CD4-positive, alpha-beta T cell treated with Interleukin-17A for 4 hours (primary cell): ENCODE measurements around the gene EEA1.
"Not testable (repeated sequence)": the region's sequence is repeated elsewhere in the genome, so short reads cannot be mapped to it uniquely, and the experiment has no call there.

Source experiments
- DNase-seq: peaks from one replicate; pipeline ENCODE4 v3.0.0-alpha.2; 2020; ENCODE audit warnings: mixed read lengths

The EEA1 gene

DNA sequence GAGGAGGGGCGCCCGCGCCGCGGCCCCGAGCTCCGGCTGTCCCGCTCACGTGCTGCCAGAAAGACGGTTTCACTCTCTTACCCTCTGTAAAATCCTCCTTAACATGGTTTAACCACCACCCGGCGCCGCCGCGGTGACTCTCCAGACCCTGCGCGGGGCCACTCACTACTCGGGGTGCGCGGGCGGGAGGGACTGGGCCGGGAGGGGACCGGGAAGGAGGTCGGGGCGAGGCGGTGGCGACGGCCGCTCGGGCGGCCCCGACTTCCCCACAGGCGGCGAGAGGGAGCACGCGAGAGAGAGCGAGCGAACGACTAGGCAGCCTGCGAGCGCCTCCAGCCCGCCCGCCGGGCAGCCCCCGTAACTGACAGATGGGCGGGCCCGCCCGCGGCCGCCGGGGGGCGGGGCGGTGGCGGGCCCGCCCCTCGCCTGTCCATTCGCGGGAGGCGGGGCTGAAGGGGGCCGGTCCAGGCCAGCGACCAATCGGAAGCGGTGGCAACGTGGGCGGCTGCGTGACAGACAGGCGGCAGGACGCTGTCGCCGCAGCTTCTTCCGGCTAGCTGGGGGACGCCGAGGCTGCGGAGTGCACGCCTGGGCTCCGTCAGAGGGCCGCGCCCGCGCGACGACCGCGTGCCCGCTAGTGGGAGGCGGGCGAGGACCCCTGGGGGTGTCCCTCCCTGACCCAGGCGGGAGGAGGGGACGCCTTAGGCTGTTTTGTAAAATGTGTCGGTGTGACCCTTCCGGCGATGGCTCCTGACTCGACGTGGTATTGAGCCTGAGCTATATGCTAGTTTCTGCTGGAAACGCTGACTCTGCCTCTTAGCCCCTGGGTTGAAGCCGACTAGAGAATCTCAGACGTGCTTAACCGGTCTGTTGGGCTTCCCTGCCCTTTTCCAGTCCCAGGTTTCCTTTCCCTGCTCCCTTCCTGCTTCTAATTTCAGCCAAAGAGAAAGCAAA is at the start of gene EEA1:
EEA1 (minus strand) TSS at position 334 of the 954 bp plus-strand sequence; CDS start at position 105, 229 bp downstream.
- peak; percentile 97 for DNase-seq

DNA sequence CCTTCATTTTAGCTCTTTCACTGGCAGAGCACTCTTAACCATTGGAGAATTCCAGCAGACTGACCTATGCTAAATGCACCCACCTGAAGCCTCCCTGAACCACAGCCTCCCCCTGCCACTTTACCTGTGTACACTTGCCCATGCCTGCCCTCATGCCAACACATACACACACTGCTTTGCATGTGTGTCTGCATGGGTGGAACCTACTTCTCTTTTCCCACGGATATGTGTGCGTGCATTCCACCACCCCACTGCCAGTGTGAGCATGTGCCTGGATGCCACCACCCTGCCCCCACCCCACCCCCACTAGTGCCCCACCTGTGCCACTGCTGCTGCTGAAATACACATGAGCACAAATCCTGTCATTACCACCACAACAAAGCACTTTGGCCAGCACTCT is 49.5 kb upstream of the EEA1 start:
- DNase-seq, result no peak

DNA sequence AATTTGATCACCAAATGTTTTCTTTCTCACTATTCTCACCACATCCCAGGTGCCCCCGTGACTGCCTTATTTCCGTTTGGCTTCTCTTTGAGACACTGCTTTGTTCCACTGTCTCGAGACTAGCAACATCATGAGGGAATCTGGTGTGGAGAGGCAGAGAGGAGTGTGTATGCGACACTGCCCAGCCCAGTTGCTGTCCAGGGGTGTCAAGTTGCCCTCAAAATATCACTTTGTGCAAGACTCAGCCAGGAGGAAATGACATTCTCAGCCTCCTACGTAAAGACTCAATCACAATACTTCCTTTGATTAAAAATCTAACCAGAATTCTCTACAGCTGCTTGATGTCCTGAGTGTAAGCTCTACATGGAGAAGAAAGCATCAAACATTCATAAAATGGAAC is 48.2 kb upstream of the EEA1 start:
- DNase-seq, result peak; percentile 14

DNA sequence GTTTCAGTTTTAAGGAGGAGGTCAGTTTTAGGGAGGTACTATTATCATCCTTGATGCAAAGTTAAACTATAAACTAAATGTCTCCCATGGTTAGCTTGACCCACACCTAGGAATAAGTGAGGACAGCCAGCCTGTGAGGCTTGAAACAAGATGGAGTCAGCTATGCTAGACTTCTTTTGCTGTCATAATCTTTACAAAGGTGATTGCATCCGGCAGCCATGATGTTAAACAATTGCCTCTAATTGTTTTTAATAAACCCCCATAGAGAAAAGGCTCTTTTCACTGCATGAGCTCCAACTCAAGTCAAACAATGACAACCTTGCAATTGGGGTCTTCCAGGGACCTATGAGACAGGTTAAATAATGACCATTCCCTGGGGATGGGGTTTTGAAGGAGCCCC is 45.7 kb upstream of the EEA1 start:
- no peak for DNase-seq

DNA sequence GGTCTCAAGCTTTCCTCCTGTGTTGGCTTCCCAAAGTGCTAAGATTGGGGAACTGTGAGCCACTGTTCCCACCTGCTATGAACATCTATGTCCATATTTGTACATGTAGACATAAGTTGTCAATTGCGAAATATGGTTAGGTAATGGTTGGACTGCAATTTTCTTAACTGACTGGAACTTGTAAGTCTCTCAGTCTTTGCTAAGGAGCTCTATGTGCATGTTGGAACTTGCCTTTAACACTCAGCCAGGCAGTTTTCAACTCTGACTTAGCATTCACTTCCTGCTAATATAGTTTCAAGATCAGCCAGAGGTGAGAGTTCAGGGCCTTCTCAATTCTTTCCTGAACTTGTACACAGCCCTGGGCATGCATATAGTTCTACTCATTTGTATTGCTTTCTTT is 44.5 kb upstream of the EEA1 start:
- DNase-seq, result no peak

DNA sequence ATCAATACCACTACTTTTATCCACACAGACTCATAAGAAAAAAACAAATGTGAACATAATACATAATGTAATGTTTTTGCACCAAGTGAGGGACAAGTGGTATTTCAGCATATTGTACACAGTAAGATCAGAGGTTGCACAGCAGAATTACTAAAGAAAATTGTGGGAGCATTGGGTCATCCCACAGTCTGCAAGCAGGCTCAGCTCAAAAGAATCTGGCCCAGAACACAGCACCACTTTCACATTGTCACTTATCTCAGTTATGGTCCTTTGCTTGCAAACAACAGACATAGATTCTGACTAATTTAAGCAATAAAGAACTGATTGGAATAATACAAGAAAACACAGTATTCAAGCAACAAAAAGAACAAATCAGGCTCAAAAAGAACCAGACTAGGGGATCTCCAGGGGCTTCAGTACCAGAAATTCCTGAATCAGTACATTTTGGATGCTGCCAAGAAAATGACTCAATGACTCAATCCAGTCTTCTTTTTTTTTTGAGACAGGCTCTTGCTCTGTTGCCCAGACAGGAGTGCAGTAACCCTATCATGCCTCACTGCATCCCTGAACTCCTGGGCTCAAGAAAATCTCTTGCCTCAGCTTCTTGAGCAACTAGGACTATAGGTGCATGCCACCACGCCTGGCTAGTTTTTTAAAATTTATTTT is 42.9 kb upstream of the EEA1 start:
- DNase-seq, result no peak

DNA sequence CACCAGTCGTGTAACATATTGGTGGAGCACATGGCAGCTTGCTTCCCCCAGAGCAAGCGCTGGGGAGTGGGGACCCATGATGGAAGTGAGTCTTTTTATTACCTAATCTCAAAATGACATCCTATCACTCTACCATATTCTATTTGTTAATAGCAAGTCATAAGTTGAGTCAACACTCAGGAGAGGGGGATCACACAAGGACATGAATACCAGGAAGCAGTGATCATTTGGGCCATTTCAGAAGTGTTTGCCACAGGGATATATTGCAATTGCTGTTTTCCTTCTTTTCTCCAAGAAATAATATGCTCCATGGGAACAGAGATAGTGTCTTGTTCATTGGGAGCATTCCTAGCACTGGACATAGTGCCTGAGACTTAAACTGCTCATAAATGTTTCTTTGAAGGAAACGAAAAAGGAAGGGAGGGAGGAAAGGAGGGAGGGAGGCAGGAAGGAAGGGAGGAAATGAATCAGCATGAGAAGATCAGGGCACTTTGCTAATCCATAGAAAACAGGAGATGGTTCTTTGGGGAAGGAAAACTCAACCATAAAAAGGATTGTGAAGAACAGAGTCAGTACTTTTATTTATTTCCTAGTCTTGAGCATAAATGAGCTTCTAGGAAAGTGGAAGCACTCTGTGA is 39.2 kb upstream of the EEA1 start:
- DNase-seq, result no peak

DNA sequence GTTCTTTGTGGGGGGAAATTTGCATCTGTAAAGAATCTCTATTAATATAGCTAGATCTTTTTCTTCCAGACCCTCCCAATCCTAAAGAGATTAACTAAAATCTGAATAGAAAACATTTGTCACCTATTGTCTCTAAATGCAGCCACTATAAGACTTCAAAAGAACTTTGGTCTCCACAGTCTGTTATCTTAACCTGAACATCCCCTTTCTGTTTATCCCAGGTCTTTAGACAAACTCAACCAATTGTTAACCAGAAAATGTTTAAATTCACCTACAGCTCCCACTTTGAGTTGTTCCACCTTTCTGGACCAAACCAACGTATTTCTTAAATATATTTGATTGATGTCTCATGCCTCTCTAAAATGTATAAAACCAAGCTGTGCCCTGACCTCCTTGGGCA is 35.3 kb upstream of the EEA1 start:
- DNase-seq, result not testable (repeated sequence)

DNA sequence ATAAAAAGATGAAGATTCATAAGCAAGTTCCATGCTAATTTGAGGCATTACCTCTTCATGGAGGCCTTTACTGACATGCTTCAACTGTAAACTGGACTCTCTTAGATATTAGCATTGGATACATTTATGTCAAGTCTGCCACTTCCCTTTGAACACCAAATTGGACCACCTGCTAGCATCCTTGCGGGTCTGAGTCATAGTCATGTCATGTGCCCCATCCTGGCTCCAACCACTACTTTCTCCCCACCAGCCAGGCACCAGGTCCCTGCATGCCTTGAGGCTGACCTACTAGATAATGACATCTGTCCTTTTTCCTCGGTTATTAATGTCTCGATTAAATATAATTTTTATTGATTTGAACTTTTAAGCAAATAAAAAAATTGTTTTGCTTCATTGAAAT is 32.9 kb upstream of the EEA1 start:
- no peak for DNase-seq

DNA sequence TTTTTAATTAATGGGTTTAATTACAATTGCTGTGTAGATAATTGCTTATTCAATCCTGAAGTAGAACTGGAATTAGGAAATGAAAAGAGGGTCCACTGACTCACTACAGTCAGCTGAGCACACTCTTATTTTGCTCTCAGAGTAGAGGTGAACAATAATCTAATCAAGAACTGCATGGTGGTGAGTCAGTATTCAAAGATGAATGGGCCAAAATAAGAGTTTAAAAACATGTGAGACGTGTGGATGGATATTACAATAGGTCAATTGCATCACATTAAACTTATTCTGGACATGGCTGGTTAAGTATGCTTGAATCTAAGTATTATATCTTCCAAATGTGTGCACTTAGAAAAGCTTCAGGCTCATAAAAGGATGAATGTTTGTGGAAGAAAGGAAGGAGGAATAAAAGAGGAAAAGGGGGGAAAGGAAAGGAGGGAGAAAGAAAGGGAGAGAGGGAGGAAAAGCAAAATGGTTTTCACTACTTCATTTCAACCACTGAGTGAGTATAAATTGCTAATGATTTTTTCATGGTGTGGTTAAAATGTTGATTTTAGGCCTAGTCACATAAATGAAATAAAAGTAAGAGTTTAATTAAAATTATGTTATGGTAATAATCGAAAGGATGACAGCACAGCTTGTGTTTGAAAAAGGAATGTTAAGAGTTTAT is 27.0 kb upstream of the EEA1 start:
- DNase-seq, result no peak

DNA sequence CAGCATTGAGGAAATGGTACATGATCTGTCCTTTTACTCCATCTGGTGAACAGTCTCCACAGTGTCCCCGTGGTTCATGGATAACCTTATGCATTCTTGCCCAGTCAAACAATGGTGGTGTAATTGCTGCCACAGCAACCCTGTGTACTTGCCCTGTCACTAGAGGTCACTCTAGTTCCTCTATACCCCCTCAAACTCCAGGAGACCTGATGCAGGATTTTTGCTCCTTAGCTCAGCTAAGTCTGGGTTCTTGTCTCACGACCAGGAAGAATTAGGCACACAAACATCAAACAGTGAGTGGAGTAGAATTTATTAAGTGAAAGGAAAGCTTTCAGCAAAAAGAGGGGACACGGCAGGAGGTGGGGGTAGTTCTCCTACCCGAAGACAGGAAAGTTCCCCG is 24.7 kb upstream of the EEA1 start:
- DNase-seq, result no peak

DNA sequence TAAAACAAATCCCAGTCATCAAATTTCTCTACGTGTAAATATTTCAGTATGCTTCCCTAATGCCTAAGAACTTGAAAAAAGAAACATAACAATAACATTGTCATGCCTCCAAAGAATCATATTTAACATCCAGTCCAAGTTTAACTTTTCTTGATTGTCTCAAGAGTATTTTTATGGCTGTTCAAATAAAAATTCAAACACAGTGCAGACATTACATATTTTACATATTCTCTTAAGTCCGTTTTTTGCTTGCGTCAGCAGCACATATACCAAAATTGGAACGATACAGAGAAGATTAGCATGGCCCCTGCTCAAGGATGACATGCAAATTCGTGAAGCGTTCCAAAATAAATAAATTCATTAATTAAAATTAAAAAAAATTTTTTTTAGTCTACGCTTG is 23.3 kb upstream of the EEA1 start:
- DNase-seq, result no peak

DNA sequence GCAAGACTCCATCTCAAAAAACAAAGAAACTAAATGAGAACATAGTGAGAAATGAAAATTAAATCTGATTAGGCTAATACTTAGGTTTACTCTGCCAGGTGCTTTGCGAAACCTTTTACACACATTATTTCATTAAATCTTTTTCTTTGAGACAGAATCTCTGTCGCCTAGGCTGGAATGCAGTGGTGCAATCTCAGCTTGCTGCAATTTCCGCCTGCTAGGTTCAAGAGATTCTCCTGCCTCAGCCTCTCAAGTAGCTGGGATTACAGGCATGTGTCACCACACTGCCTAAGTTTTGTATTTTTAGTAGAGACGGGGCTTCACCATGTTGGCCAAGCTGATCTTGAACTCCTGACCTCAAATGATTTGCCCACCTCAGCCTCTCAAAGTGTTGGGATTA is 21.9 kb upstream of the EEA1 start:
- DNase-seq, result no peak

DNA sequence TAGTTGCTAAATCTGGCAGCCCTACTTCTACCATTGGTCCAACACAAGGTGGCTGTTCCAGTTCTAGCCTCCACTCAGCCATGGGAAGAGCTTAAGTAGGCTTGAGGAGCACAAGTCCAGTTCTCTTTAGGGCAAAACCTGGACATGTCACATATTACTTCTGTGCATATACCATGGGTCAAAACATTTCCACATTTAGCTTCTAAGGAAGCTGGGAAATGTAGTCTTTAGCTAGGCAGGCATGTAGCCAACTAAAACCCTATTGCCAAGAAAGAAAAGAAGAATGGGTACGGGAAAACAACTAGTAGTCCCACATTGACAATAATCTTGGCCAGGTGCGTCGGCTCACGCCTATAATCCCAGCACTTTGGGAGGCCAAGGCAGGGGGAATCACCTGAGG is 20.9 kb upstream of the EEA1 start:
- no peak for DNase-seq

DNA sequence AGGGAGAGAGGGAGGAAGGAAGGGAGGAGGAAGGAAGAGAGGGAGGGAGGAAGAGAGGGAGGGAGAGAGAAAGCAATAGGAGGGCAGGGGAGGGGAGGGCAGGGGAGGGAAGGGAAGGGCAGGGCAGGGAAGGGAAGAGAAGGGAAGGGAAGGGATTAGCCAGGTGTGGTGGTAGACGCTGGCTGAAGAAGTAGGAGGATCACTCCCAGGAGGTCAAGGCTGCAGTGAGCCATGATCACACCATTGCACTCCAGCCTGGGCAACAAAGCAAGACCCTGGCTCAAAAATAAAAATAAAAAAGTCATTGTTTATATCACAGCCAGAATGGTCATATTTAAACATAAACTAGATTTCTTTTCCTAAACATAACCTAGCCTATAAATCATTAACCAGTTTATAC is 20.4 kb upstream of the EEA1 start:
- no peak for DNase-seq

DNA sequence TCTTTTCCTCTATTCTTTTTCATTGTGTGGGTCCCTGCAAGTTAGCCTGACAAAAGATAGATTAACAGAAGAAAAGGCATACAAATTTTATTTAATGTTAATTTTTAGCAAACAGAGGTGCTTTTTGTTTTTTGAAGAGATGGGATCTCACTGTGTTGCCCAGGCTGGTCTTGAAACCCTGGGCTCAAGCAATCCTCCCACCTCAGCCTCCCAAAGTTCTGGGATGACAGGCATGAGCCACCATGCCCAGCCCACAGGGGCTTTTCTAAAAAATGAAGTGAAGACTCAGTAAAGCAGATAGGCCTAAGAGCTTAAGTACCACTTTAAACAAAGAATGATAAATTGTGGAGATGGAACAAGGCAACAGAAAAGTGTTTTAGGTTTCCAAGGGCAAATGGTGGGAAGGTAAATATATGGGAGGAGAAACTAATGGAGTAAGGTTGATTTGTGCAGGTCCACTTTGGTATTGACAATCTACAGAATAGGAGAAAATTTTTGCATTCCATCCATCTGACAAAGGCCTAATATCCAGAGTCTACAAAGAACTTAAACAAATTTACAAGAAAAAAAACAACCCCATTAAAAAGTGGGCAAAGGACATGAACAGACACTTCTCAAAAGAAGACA is 18.6 kb upstream of the EEA1 start:
- no peak for DNase-seq

DNA sequence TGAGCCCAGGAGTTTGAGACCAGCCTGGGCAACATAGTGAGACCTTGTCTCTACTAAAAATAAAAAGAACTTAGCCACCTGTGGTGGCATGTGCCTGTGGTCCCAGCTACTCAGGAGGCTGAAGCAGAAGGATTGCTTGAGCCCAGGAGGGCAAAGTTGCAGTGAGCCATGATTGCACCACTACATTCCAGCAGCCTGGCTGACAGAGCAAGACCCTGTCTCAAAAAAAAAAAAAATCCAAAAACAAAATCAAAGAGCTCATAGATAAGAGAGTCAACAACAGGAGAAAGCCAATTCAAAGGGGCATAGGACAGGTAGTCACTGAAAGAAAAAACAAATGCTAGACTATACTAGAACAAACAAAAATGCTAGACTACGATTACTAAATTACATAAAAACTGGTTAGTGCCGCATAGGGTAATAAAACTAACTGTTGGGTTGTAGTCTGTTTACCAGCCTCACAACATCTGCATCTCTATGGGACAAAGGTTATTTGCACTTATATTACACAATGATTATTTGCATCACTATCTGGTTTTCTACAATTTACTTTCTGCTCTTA is 16.6 kb upstream of the EEA1 start:
- DNase-seq, result no peak

DNA sequence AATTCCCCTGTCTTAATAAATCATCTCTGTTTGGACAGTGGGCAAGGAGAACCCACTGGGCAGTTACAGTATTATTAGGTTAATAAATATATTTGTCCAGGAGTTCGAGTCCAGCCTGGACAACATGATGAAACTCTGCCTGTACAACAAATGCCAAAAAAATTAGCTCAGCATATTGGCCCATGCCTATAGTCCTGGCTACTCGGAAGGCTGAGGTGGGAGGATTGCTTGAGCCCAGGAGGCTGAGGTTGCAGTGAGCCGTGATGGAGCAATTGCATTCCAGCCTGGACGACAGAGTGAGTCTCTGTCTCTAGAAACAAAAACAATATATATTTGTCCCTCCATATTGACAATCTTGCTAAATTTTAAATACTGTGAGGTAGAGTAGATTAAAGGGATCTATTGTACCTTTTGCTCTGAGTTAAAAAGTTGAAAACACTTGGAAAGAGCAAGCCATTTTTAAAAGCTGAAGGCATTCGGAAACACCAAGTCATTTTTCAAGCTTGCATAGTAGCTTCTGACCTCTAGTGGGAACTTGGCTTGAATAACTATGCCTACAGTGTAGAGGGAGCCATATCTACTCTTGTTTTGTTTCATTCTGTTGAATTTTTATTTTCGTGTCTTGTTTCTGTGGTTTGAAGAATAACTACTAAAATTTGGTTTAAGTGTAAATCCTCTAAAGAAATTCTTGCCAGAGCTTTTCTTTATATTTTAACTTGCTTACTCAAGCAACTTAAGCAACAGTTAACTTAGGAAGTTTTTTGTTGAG is 14.6 kb upstream of the EEA1 start:
- no peak for DNase-seq

DNA sequence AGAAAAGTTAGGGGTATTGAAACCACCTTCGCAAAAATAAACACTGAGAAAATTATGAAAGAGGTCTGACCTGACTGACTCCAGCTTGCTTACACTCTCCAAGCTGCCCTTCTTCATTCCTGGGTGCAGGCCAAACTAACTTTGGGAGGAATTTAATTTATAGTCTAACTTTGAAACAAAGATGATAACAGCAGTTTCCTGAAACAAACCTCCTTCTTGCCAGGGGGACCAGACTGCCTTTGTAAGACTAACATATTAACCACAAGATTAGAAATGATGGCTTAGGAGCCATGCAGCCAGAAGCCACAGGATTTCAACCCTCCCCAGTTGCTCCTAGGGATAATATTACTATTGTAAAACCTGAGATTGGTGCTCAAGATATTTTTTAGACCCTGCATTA is 13.8 kb upstream of the EEA1 start:
- no peak for DNase-seq

DNA sequence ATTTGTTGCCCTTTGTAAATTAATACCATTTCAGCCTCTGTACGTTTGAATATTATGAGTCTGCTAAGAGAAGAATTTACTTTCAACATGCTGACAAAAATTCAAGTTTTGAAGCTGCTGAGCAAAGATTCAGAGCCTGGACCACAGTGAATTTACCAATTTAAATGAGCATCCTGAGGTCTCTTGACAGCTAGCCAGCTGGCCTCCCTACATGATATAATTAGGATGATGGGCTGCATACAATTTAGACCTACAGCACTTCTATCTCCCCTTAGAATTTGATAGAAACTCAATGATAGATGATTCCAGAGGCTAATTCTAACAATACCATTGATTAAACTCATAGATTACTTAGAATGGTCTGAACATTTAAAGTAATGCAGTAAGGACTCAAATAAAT is 10.0 kb upstream of the EEA1 start:
- DNase-seq, result no peak

DNA sequence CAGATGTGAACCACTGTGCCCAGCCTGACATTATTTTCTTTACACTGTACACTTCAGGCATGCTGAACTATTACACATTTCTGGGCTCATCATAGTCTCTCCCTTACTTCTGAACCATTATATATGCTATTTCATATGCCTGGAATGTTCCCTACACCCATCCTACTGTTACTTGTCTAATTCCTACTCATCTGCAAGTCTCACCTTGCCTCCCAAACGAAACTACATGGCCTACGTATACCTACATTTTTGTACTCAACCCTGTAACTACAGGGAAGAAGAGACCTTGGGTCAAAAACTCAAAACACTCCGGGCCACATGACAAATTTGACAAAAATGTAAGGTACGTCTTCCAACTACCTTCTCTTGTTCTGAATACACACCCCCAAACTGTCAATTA is 9.5 kb upstream of the EEA1 start:
- DNase-seq, result no peak

DNA sequence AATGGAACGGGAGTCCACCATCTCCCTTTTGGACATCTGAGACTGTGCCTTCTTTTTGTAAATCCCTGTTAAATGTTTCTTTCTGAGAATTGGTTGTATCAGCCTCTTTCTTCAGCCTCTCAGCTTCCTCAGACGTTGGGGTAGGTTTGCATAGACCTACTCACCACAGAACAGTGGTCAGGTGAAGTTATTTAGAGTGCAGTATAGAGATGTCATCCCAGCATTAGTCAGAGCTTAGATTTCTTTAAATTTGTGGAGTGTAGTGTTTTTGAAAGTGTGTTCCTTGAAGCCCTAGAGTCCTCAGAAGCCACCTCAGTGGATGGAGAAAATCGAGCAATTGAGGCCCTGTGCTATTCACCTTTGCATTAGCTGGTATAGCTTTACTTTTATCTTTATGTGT is 8.9 kb upstream of the EEA1 start:
- DNase-seq, result no peak
